Measurements from ENCODE around the gene NRXN3. TPM values are rescaled to one million over a fixed set of nuclear protein-coding genes. Genes with fewer than 3 reads are reported as not detected.

NRXN3 gene
- total RNA-seq, 4 donors from 2014 or later = 0.04 to 0.16 TPM; not detected in 2

DNA sequence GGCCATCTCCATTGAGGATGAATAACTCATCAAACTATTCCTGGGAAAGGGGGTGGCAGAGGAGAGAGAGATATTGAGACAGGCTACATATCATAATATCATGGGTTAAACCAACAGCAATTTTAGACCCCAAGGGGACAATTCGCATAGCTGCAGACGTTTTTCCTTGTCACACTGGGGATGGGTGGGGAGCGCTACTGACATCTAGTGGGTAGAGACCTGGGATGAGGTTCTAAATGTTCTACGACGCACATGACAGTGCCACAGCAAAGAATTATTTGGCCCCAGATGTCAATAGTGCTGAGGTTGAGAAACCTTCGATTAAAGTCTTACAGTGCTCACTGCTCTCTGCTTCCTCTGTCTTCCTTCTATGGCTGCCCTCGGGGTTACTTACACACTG, 425.6 kb downstream of the NRXN3 start:
- intact Hi-C loops (cut with DNase I; ENCODE audit: low total_unique reads) (loop anchor here (2.0 kb wide), 1 partner anchor 29 kb away; no protein-coding TSS in a partner anchor), in situ Hi-C loops (cut with MboI; ENCODE audit: low sequenced_read_pairs in 4 of 4) (loop anchor here in 1 of 4 donors (25.0 kb wide), 1 partner anchor 733 kb away; no protein-coding TSS in a partner anchor)
- no peak overlapping the region for H3K27ac ChIP-seq
- ATAC-seq = peak in 1 of 2 donors; percentile 46
- TF ChIP-seq POLR2A (IDR thresholded peaks at IDR 0.05) = no peak
- TF ChIP-seq, protein P1, sequence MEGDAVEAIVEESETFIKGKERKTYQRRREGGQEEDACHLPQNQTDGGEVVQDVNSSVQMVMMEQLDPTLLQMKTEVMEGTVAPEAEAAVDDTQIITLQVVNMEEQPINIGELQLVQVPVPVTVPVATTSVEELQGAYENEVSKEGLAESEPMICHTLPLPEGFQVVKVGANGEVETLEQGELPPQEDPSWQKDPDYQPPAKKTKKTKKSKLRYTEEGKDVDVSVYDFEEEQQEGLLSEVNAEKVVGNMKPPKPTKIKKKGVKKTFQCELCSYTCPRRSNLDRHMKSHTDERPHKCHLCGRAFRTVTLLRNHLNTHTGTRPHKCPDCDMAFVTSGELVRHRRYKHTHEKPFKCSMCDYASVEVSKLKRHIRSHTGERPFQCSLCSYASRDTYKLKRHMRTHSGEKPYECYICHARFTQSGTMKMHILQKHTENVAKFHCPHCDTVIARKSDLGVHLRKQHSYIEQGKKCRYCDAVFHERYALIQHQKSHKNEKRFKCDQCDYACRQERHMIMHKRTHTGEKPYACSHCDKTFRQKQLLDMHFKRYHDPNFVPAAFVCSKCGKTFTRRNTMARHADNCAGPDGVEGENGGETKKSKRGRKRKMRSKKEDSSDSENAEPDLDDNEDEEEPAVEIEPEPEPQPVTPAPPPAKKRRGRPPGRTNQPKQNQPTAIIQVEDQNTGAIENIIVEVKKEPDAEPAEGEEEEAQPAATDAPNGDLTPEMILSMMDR (IDR thresholded peaks at IDR 0.05 in 4 of 5, conservative IDR thresholded peaks at IDR 0.05 in 1 of 5) = peak in 1 of 5 experiments; percentile 34
- H3K4me3 ChIP-seq = no peak overlapping the region
- no peak for DNase-seq
- no peaks in the 10 kb centered on the region for H3K36me3 ChIP-seq
- no peaks in the 10 kb centered on the region for H3K27me3 ChIP-seq
- H3K9me3 ChIP-seq = no peaks in the 10 kb centered on the region
- H3K4me1 ChIP-seq = no peaks in the 10 kb centered on the region

DNA sequence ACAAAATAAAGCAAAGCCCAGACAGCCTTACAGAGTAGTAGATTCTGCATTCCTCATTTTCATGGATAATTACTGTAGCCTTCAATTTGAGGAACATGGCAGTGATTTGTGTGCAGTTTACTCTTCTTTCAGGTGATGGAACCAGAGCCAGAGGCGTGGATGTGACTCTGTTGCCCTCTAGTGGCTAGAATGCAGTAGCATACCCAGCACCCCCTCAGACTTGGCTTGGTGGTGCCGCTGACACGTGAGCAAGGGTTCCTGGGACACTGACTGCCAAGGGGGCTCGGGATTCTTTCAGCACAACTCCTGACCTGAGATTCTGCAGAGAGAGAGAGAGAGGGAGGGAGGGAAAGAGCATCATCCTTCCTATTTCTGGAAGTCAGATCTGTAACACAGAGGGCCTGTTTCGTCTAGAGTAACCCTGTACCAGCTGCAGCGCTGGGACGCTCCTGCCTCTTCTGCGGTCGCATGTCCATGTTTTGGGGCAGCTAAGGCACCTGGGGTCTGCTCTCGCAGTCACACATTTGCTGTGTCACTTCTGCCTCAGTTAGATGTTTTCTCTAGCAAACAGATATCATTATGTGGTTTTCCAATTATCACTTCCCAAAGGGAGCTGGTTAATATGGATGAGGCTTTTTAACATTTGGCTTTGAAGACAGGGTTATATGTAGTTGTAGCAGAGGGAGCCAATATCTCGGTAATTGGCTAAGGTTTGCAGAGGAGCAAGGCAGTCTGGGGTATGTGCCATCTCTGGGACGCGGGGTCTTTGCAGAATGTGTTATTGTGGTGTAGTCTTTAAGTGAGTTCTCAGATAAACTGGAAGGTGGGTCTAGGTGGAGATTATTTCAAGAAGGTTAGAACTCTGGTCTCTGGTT, 428.1 kb downstream of the NRXN3 start:
- no peaks in the 10 kb centered on the region for H3K9me3 ChIP-seq
- H3K4me3 ChIP-seq = no peak overlapping the region
- no peak overlapping the region for H3K27ac ChIP-seq
- peak; percentile 73 to 79 for ATAC-seq
- intact Hi-C loops (cut with DNase I; ENCODE audit: low total_unique reads) = loop anchor here (1.0 kb wide), 1 partner anchor 150 kb away; no protein-coding TSS in a partner anchor
- H3K27me3 ChIP-seq = no peaks in the 10 kb centered on the region
- peak; percentile 7 to 28 for DNase-seq
- no peak for TF ChIP-seq POLR2A (IDR thresholded peaks at IDR 0.05)
- TF ChIP-seq, protein P1 (IDR thresholded peaks at IDR 0.05 in 4 of 5, conservative IDR thresholded peaks at IDR 0.05 in 1 of 5) = peak; percentile 72 to 88 (median 79)
- in situ Hi-C loops (cut with MboI; ENCODE audit: low sequenced_read_pairs in 4 of 4) = loop anchor here in 1 of 4 donors (25.0 kb wide), 1 partner anchor 736 kb away; no protein-coding TSS in a partner anchor
- H3K36me3 ChIP-seq = no peaks in the 10 kb centered on the region
- H3K4me1 ChIP-seq = no peaks in the 10 kb centered on the region

DNA sequence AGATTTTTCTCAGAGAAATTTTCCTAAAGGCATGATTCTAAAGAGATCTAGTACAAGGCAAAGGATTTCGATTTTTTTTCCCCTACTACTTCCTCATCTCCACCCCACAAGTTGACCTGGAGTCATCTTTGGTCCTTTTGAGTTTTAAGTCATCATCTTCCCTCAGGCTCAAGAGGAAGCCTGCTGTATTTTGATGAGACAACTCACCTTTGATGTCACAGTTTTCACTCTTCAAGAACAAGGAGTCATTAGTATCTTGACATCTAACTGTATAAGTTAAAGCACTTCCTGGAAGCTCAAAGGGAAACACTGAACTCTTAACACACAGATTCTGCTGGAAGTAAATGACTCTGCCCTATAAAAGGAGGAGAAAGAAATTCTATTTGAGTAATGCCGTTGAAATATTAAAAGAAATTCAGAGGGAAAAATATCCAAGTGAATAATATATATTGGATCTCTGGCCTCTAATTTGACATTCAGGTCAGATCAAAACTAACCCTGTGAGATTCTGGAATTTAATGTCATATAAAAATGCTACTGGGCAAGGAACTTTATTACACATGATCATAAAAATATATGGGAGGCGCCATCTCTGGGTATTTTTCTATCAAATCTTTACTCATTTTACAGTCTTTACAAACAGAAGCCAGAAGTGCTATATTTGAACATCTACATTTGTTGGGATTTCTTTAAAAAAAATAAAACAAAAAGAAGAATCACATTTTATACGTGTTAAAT, 435.0 kb downstream of the NRXN3 start:
- no peak overlapping the region for H3K27ac ChIP-seq
- no peak overlapping the region for H3K4me3 ChIP-seq
- no peaks in the 10 kb centered on the region for H3K36me3 ChIP-seq
- no peaks in the 10 kb centered on the region for H3K27me3 ChIP-seq
- intact Hi-C loops (cut with DNase I; ENCODE audit: low total_unique reads) = no loop called here
- TF ChIP-seq POLR2A (IDR thresholded peaks at IDR 0.05) = no peak
- TF ChIP-seq, protein P1 (IDR thresholded peaks at IDR 0.05 in 4 of 5, conservative IDR thresholded peaks at IDR 0.05 in 1 of 5) = no peak
- DNase-seq (no peak), ATAC-seq (no peak)
- no peaks in the 10 kb centered on the region for H3K9me3 ChIP-seq
- no peaks in the 10 kb centered on the region for H3K4me1 ChIP-seq
- in situ Hi-C loops (cut with MboI; ENCODE audit: low sequenced_read_pairs in 4 of 4) = no loop called here

DNA sequence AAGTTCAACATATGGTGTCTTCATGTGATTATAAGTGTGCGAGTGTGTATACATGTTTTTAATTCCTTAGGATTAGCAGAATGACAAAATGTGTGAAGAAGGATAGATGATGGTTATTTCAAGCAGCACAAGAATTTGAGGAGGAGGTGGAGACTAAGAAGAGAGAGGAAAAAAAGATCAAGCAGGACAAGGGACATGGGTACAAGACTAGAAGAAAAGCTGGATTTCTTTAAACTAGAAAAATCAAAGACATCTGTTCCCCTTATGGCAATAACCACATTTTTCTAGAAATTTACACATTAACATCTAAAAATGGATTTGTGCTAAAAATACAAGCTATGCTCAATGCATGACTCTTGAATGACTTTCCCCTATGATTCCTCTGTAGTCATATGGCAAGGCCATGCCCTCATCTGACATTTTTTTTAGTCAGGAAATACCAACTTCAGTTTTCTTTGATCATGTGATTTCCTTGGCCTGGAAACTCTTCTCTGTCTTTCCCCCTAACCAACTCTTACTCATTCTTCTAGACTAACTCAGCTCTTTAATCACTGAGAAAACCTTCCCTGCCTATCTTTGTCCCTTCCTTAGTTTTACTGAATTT, 435.8 kb downstream of the NRXN3 start:
- no peaks in the 10 kb centered on the region for H3K36me3 ChIP-seq
- no peaks in the 10 kb centered on the region for H3K9me3 ChIP-seq
- no peaks in the 10 kb centered on the region for H3K4me1 ChIP-seq
- in situ Hi-C loops (cut with MboI; ENCODE audit: low sequenced_read_pairs in 4 of 4) = no loop called here
- no peak overlapping the region for H3K4me3 ChIP-seq
- ATAC-seq (no peak), DNase-seq (no peak)
- intact Hi-C loops (cut with DNase I; ENCODE audit: low total_unique reads) = no loop called here
- H3K27ac ChIP-seq = no peak overlapping the region
- no peaks in the 10 kb centered on the region for H3K27me3 ChIP-seq
- TF ChIP-seq, protein P1 (IDR thresholded peaks at IDR 0.05 in 4 of 5, conservative IDR thresholded peaks at IDR 0.05 in 1 of 5) = no peak
- TF ChIP-seq POLR2A (IDR thresholded peaks at IDR 0.05) = no peak
